ENCODE data around the gene HECW1.

The HECW1 gene

DNA sequence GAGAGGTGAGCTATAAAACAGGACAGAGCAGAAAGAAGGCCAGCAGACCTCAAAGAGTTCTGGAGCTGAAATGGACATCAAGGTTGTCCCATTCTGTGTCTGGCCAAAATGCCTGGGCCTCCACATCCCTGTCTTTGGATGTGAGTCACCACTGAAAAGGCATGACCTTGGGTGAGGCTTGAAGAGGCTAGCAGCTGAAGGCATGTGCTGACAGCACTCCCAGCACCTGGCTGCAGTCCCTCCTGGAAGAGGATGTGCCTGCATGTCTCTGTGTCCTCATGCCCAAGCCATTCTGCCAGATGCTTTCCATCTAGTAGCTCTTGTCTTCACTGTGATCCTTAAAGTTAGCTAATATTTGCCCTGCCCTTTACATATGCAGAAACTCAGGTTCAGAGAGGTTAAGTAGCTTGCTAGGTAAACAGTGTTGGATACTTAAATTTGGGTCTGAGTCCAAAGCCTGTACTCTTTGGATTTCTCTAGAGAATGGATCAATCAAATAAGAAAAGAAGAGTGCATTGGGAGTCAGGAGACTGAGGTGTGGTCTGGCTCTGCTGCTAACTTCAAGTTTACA, 35.8 kb downstream of the HECW1 start:
- DNase-seq (ENCODE audit: low read depth in 2 of 2), result no peak

GRCh38 chr7:43151076-43151475, 38.6 kb downstream of the HECW1 start:
- no peak for DNase-seq (ENCODE audit: low read depth in 2 of 2)

GRCh38 chr7:43152696-43153095, 40.2 kb downstream of the HECW1 start:
- no peak for DNase-seq (ENCODE audit: low read depth in 2 of 2)

GRCh38 chr7:43155636-43156035, 43.2 kb downstream of the HECW1 start:
- DNase-seq (ENCODE audit: low read depth in 2 of 2), result no peak

- no peak for DNase-seq (ENCODE audit: low read depth in 2 of 2)
Measured at GRCh38 chr7:43163885-43164284, 51.4 kb downstream of the HECW1 start.

DNA sequence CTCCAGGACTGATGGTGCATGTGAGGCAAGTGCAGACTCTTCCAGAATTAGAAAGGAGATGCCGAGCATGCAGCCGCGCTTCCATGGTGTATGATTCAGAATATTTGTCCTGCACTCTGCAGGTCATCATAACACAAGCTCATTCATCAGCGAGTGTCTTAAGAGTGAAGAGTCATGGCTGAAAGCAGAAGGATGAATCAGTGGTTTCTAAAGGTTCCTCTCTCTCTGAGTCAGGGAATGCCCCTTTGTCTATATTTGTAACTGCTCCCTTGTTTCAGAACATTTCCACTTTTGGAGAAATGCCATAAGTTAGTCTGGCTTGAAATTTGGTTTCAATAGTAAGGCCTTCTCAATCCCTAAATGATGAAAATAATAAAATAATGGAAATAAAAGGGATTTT, 52.3 kb downstream of the HECW1 start:
- DNase-seq (ENCODE audit: low read depth in 2 of 2), result no peak

DNA sequence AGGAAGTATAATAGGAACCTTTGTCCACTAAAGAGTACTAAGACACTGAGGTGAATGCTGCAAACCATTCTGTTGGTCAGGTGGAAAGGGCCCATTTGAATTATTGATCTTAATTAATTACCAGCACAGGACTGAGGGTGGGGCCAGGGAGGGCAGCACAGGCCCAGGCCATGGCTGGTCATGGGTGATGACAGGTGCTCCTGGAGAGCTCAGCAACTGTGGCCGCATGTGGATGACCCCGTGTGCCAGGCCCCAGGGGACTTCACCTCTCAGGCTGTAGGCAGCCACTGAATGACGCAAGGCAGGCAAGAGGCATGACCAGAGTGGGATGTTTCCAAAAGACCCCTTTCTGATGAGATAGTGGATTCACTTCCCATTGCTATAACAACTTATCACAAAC, 54.2 kb downstream of the HECW1 start:
- DNase-seq (ENCODE audit: low read depth in 2 of 2), result no peak

DNA sequence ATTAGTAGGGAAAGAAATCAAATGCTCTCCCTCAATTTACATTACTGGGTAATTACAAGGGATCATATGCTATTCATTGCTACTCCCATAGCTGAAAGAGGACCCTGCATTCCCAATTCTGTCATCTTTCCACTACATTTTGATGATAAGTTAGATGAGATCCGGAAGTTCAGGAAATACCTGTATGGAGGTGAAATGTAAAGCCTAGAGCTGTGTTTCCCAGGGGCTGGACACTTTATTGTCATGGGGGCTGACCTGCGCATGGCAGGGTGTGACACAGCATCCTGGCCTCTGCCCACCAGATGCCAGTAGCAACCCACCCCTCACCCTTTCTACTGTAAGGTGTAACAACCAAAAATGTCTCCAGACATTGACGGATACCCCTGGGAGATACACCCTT, 56.6 kb downstream of the HECW1 start:
- no peak for DNase-seq (ENCODE audit: low read depth in 2 of 2)

GRCh38 chr7:43170571-43170970, 58.1 kb downstream of the HECW1 start:
- DNase-seq (ENCODE audit: low read depth in 2 of 2), result no peak

DNA sequence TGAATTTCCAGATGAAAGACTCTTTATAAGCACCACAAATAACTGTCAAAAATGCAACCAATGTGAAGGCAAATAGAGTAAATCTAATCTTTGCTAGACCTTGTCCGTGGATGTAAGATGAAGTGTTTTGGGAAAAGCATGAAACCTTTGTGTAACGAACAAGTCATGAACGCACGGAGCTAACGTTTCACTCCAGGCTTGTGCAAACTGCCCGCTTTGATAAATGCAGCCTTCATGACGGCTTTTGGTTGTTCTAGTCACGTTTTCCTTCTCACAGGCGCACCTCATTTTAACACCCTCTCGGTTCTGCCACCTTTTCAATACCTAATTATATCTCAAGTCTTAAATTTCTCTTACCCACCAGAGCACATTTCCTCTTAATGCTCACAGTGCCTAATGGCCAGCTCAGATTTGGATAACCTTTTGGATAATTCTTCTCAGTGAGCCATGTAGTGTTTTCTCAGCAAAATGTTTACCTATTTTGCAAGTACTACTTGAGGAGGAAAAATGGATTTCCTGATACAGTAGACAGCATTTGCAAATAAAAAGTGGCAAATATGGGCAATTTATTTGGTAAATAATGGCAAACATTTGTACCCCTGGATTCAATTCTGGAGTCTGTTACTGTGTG, 63.2 kb downstream of the HECW1 start:
- DNase-seq (ENCODE audit: low read depth in 2 of 2), result no peak

GRCh38 chr7:43179393-43179792, 66.9 kb downstream of the HECW1 start:
- no peak for DNase-seq (ENCODE audit: low read depth in 2 of 2)

- DNase-seq (ENCODE audit: low read depth in 2 of 2), result no peak
Measured at GRCh38 chr7:43192806-43193460, 80.5 kb downstream of the HECW1 start.

GRCh38 chr7:43193893-43194292, 81.4 kb downstream of the HECW1 start:
- DNase-seq (ENCODE audit: low read depth in 2 of 2), result no peak

- no peak for DNase-seq (ENCODE audit: low read depth in 2 of 2)
Measured at GRCh38 chr7:43195256-43195655, 82.8 kb downstream of the HECW1 start.

DNA sequence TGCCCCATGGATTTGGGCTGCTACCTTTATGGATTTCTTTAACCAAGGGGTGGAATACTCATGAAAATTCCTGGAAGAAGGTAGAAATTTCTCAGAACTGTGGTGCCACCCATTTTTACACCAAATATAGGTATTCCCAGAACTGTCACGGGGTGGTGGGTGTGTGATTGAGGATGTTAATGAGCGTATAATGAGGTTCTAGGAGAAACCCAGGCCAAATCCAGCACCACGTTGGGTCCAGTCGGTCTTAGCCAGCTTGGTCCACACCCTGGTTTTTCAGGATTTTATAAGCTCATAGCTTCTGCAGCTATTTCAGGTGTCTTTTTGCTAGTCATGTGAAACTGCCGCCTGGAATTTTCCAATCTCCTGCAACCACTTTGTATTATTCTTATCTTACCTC, 83.3 kb downstream of the HECW1 start:
- DNase-seq (ENCODE audit: low read depth in 2 of 2), result no peak

DNA sequence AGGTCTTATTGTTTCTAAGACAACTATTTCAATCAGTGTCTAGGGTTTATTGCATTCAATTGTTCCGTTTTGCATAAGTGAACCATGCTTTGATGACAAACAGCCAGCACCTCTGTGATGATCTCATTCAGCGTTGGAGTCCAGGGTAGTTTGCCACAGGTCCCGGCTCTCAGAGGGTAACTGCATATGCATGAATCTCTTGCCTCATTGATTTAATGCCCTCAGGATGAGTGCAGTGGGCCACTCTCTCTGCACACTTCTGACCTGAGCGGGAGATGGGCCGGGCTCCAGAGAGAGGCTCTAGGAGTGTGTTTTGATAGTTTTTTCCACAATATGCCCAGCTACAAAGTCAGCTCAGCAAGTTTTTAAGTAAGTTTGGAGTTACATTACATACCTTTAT, 83.9 kb downstream of the HECW1 start:
- no peak for DNase-seq (ENCODE audit: low read depth in 2 of 2)

DNA sequence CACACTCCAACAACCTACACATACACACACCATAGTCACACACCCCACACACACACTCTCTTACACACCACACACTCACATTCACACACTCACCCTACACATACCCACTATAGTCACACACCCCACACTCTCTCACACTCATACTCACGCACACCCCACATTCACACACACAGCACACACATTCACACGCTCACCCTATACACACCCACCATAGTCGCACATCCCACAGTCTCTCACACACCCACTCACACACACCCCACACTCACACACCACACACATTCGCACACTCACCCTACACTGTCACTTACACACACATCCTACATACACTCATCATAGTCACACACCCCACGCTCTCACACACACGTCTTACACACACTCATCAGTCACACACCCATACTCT, 85.6 kb downstream of the HECW1 start:
- DNase-seq (ENCODE audit: low read depth in 2 of 2), result no peak

- no peak for DNase-seq (ENCODE audit: low read depth in 2 of 2)
Measured at GRCh38 chr7:43198599-43199090, 86.2 kb downstream of the HECW1 start.

GRCh38 chr7:43199371-43200160, 87.1 kb downstream of the HECW1 start:
- DNase-seq (ENCODE audit: low read depth in 2 of 2), result no peak

GRCh38 chr7:43201912-43202311, 89.5 kb downstream of the HECW1 start:
- DNase-seq (ENCODE audit: low read depth in 2 of 2), result no peak

DNA sequence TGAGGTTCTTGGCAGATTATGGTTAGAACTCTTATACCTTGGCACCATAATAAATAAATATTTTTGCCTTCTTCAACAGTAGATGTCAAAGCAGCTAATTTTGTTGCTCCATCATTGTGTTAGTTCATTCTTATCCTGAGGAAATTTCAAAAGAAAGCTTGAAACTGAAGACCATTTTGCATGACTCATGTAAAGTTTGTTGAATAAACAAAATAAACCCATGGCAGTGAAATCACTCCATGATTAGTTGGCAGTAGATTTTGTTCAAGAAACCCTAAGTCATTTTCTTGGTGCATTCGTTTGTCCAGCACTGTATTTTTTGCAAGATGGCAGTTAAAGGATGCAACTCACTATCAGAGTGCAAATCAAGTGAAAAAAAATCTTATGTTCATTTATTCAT, 91.6 kb downstream of the HECW1 start:
- no peak for DNase-seq (ENCODE audit: low read depth in 2 of 2)

DNA sequence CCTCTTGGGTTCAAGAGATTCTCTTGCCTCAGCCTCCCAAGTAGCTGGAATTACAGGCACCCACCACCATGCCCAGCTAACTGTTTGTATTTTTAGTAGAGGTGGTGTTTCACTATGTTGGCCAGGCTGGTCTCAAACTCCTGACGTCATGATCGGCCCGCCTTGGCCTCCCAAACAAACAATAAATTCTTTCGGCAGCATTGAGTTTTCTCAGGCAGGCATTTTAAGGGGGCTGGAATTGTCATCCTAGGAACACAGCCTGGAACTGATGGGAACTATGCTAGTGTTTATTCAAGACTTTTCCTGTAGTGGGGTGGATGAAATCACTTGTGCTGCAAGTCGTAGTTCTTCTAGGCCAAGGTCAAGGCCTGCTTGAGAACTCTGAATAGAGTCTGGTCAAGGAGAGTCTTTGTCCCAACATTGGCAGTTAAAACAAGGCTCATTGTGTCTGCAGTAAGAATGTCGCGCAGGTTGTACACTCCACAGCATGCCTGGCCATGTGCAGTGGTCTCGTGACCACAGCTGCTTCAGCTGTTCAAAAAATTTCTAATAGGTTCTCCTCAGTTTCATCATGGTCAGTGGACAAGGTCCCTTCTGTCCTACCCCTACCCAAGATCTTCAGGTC, 92.8 kb downstream of the HECW1 start:
- no peak for DNase-seq (ENCODE audit: low read depth in 2 of 2)
